Measurements from ENCODE around the gene CENPB.

The CENPB gene

GRCh38 chr20:3751675-3752385 is 34.7 kb downstream of the CENPB start:
- DNase-seq (ENCODE audit: low read depth): no peak
- TF ChIP-seq CTCF (conservative IDR thresholded peaks at IDR 0.05; ENCODE audit: low read depth, low read length): no peak
- no peak overlapping the region for H3K4me3 ChIP-seq (ENCODE audit: low read depth, low read length)

GRCh38 chr20:3751305-3751674 is 35.2 kb downstream of the CENPB start:
- no peak overlapping the region for H3K4me3 ChIP-seq (ENCODE audit: low read depth, low read length)
- TF ChIP-seq CTCF (conservative IDR thresholded peaks at IDR 0.05; ENCODE audit: low read depth, low read length): no peak

GRCh38 chr20:3749689-3750531 is 36.6 kb downstream of the CENPB start:
- DNase-seq (ENCODE audit: low read depth): no peak
- H3K4me3 ChIP-seq (ENCODE audit: low read depth, low read length): no peak overlapping the region
- peak; percentile 34 for TF ChIP-seq CTCF (conservative IDR thresholded peaks at IDR 0.05; ENCODE audit: low read depth, low read length)

More at GRCh38 chr20:3751305-3751674, 35.2 kb downstream of the CENPB start:
- no peak for DNase-seq (ENCODE audit: low read depth)

GRCh38 chr20:3749087-3749688 is 37.4 kb downstream of the CENPB start:
- no peak for TF ChIP-seq CTCF (conservative IDR thresholded peaks at IDR 0.05; ENCODE audit: low read depth, low read length)
- DNase-seq (ENCODE audit: low read depth): no peak
- H3K4me3 ChIP-seq (ENCODE audit: low read depth, low read length): no peak overlapping the region

GRCh38 chr20:3748073-3748472 is 38.5 kb downstream of the CENPB start:
- no peak for TF ChIP-seq CTCF (conservative IDR thresholded peaks at IDR 0.05; ENCODE audit: low read depth, low read length)
- H3K4me3 ChIP-seq (ENCODE audit: low read depth, low read length): no peak overlapping the region
- DNase-seq (ENCODE audit: low read depth): no peak

- no peak overlapping the region for H3K4me3 ChIP-seq (ENCODE audit: low read depth, low read length)
- no peak for TF ChIP-seq CTCF (conservative IDR thresholded peaks at IDR 0.05; ENCODE audit: low read depth, low read length)
- no peak for DNase-seq (ENCODE audit: low read depth)
Observed at GRCh38 chr20:3747471-3747870, 39.1 kb downstream of the CENPB start.

Data from choroid plexus epithelial cell (primary cell).